HCT116 (cell line): ENCODE data around the gene MRLN.

Experiments used
- CEBPB ChIP-seq: IDR thresholded peaks from 2 replicates; pipeline ENCODE4 v1.6.1; 2012; ENCODE audit warnings: low read depth
- CTCF ChIP-seq, 3 experiments: fragments of 200-600 bp in 1 of 3; sonication (generic) in 1 of 3; IDR thresholded peaks in 2 of 3; conservative IDR thresholded peaks in 1 of 3; 2 replicates each; pipeline ENCODE4 v1.5.1; 2012 to 2017; ENCODE audit warnings: low read depth in 2 of 3, low read length in 2 of 3, antibody characterized with exemption in 1 of 3, borderline replicate concordance in 1 of 3, control low read depth in 1 of 3, mild to moderate bottlenecking in 1 of 3, mixed read lengths in 1 of 3, mixed run types in 1 of 3, moderate library complexity in 1 of 3; ENCODE audit not compliant: insufficient read depth in 1 of 3
- EGR1 ChIP-seq: IDR thresholded peaks from 2 replicates; pipeline ENCODE4 v1.6.1; 2012; ENCODE audit warnings: low read depth
- EZH2 ChIP-seq: fragments of 200-600 bp; sonication (generic); IDR thresholded peaks from 2 replicates; pipeline ENCODE4 v1.6.1; 2017; ENCODE audit warnings: antibody characterized with exemption, mixed run types
- EZH2phosphoT487 ChIP-seq: fragments of 200-600 bp; IDR thresholded peaks from 2 replicates; pipeline ENCODE4 v1.6.1; 2018; ENCODE audit warnings: antibody characterized with exemption, borderline replicate concordance
- POLR2AphosphoS5 ChIP-seq: IDR thresholded peaks from 2 replicates; pipeline ENCODE4 v1.6.1; 2011; ENCODE audit warnings: mild to moderate bottlenecking, low read depth, low read length, moderate library complexity
- RAD21 ChIP-seq: IDR thresholded peaks from 2 replicates; pipeline ENCODE4 v1.6.1; 2012; ENCODE audit warnings: low read depth, mild to moderate bottlenecking
- SIN3A ChIP-seq: IDR thresholded peaks from 2 replicates; pipeline ENCODE4 v1.6.1; 2012; ENCODE audit warnings: low read depth
- SP1 ChIP-seq: IDR thresholded peaks from 2 replicates; pipeline ENCODE4 v1.6.1; 2012; ENCODE audit warnings: low read depth
- YY1 ChIP-seq: IDR thresholded peaks from 2 replicates; pipeline ENCODE4 v1.6.1; 2011; ENCODE audit warnings: low read length, low read depth, moderate library complexity, mild to moderate bottlenecking; ENCODE audit not compliant: insufficient replicate concordance; ENCODE audit errors: extremely low read depth

- no peak for TF ChIP-seq EZH2phosphoT487
- no peak for TF ChIP-seq RAD21
- no peak for TF ChIP-seq CTCF (IDR thresholded peaks at IDR 0.05 in 2 of 3, conservative IDR thresholded peaks at IDR 0.05 in 1 of 3; ENCODE audit: borderline replicate concordance in 1 of 3, insufficient read depth in 1 of 3, low read depth in 2 of 3, low read length in 2 of 3)
- TF ChIP-seq CEBPB: no peak
- TF ChIP-seq EGR1: no peak
- TF ChIP-seq EZH2: no peak
- no peak for TF ChIP-seq SIN3A
- TF ChIP-seq SP1: no peak
- no peak for TF ChIP-seq POLR2AphosphoS5
- TF ChIP-seq YY1: no peak
These were observed 48.6 kb downstream of the MRLN start for GRCh38 chr10:59704630-59705029.
